Endodermal cell (in vitro differentiated cells): ENCODE measurements around the gene SNX13. TPM values are rescaled to one million over a fixed set of nuclear protein-coding genes. Genes with fewer than 3 reads are reported as not detected.

Experiments
- DNase-seq: peaks from one replicate; pipeline ENCODE4 v3.0.0-alpha.2; 2017
- H3K27ac ChIP-seq: 2 replicates; pipeline ENCODE4 v1.5.1; 2013; ENCODE audit warnings: mild to moderate bottlenecking, low read depth, low read length, moderate library complexity
- H3K27me3 ChIP-seq: 2 replicates; pipeline ENCODE4 v1.6.1; 2013; ENCODE audit warnings: mild to moderate bottlenecking, low read length, moderate library complexity; ENCODE audit not compliant: insufficient read depth, control insufficient read depth, poor library complexity, severe bottlenecking
- H3K36me3 ChIP-seq: 2 replicates; pipeline ENCODE4 v1.7.0; 2013; ENCODE audit warnings: mild to moderate bottlenecking, low read length, moderate library complexity; ENCODE audit not compliant: control insufficient read depth, insufficient read depth
- H3K4me1 ChIP-seq: one replicate; pipeline ENCODE4 v1.7.0; 2013; ENCODE audit warnings: low read length; ENCODE audit not compliant: control insufficient read depth, insufficient read depth
- H3K4me3 ChIP-seq: 2 replicates; pipeline ENCODE4 v1.5.1; 2013; ENCODE audit warnings: mild to moderate bottlenecking, low read length, moderate library complexity
- H3K9ac ChIP-seq: 2 replicates; pipeline ENCODE4 v1.6.1; 2013; ENCODE audit warnings: mild to moderate bottlenecking, low read length, moderate library complexity; ENCODE audit not compliant: poor library complexity, severe bottlenecking; ENCODE audit errors: extremely low read depth
- H3K9me3 ChIP-seq: 2 replicates; pipeline ENCODE4 v1.6.1; 2013; ENCODE audit warnings: mild to moderate bottlenecking, low read length, moderate library complexity; ENCODE audit not compliant: control insufficient read depth
- H3K27ac Mint-ChIP-seq: 2 replicates; pipeline ENCODE4 v1.8.0; 2020; ENCODE audit warnings: mixed read lengths
- H3K27me3 Mint-ChIP-seq: 2 replicates; pipeline ENCODE4 v1.8.0; 2021; ENCODE audit warnings: mild to moderate bottlenecking, mixed read lengths; ENCODE audit not compliant: insufficient read depth
- H3K36me3 Mint-ChIP-seq: 2 replicates; pipeline ENCODE4 v1.8.0; 2020; ENCODE audit warnings: low read depth, mixed read lengths
- H3K4me1 Mint-ChIP-seq: 2 replicates; pipeline ENCODE4 v1.8.0; 2020; ENCODE audit warnings: mixed read lengths
- H3K4me3 Mint-ChIP-seq: 2 replicates; pipeline ENCODE4 v1.8.0; 2020; ENCODE audit warnings: mild to moderate bottlenecking, moderate library complexity, mixed read lengths
- H3K9me3 Mint-ChIP-seq: 2 replicates; pipeline ENCODE4 v1.8.0; 2020; ENCODE audit warnings: mild to moderate bottlenecking, mixed read lengths
- WGBS, 2 experiments: methylation state at CpG; one replicate each; pipeline versions ENCODE4 v1.1.5 to v1.1.7; 2013; ENCODE audit warnings: missing lambda C conversion rate in 2 of 2, mixed read lengths in 1 of 2; ENCODE audit not compliant: insufficient coverage in 1 of 2, insufficient read length in 1 of 2; 5-methylcytosine and 5-hydroxymethylcytosine counted together
- total RNA-seq, 2 donors: library from RNA; stranded (reverse); fragmentation: NEBNext Ultra II Directional in 1 of 2; extraction: Animal tissue kit (Norgen Biotek cat#: 25700) in 1 of 2; gene quantifications; 2 replicates in 1 of 2; 3 replicates in 1 of 2; pipeline ENCODE4 v1.2.1, GENCODE V29; 2021
- TF ChIP-seq, protein P1 (sequence below): fragments of 200-600 bp; sonication (generic); conservative IDR thresholded peaks from 2 replicates; pipeline ENCODE4 v1.5.0; 2021; ENCODE audit warnings: antibody characterized with exemption, mild to moderate bottlenecking

Gene SNX13
- total RNA-seq, 2 donors from 2014 or later: 32.8 to 38.8 TPM

DNA sequence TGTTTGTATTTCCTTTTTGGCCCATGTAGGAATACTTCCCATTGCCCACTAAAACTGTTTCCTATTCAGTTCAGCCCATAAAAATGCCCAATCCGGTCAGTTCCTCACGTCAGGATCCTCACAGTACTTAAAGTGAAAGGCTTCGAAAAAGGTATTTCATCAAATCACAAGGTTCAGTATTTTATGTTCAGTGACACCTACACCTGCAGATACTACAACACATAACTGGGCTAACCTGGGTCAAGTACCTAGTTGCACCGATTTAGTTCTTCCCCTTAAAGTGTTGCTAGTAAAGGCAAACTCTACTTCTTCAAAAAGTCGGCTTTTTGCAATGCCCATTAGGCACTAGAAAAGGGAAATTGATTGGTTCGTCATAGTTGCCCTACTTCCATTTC, 1.1 kb downstream of the SNX13 start:
- peak overlapping the region; percentile 95 for H3K4me3 Mint-ChIP-seq
- WGBS, 2 experiments: 28 to 32% methylated on average over 6 of the region's 6 CpGs
- no peaks in the 10 kb centered on the region for H3K36me3 Mint-ChIP-seq
- peak overlapping the region; percentile 91 for H3K9ac ChIP-seq
- H3K27me3 ChIP-seq: no peaks in the 10 kb centered on the region
- peaks cover 5% of the 10 kb centered on the region for H3K4me1 ChIP-seq
- H3K9me3 ChIP-seq: no peaks in the 10 kb centered on the region
- H3K27me3 Mint-ChIP-seq: peaks cover 2% of the 10 kb centered on the region
- peak overlapping the region; percentile 91 for H3K4me3 ChIP-seq
- H3K27ac Mint-ChIP-seq: peak overlapping the region; percentile 99
- TF ChIP-seq, protein P1, sequence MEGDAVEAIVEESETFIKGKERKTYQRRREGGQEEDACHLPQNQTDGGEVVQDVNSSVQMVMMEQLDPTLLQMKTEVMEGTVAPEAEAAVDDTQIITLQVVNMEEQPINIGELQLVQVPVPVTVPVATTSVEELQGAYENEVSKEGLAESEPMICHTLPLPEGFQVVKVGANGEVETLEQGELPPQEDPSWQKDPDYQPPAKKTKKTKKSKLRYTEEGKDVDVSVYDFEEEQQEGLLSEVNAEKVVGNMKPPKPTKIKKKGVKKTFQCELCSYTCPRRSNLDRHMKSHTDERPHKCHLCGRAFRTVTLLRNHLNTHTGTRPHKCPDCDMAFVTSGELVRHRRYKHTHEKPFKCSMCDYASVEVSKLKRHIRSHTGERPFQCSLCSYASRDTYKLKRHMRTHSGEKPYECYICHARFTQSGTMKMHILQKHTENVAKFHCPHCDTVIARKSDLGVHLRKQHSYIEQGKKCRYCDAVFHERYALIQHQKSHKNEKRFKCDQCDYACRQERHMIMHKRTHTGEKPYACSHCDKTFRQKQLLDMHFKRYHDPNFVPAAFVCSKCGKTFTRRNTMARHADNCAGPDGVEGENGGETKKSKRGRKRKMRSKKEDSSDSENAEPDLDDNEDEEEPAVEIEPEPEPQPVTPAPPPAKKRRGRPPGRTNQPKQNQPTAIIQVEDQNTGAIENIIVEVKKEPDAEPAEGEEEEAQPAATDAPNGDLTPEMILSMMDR: no peak
- peaks cover 20% of the 10 kb centered on the region for H3K4me1 Mint-ChIP-seq
- H3K27ac ChIP-seq: no peak overlapping the region
- H3K36me3 ChIP-seq: no peaks in the 10 kb centered on the region
- no peaks in the 10 kb centered on the region for H3K9me3 Mint-ChIP-seq
- DNase-seq: no peak

- Histone ChIP-seq H3K36me3 (no peaks in the 10 kb centered on the region), H3K4me3 (peak overlapping the region; percentile 91), H3K9me3 (no peaks in the 10 kb centered on the region), H3K4me1 (peaks cover 5% of the 10 kb centered on the region), H3K9ac (no peak overlapping the region), H3K27me3 (no peaks in the 10 kb centered on the region), H3K27ac (no peak overlapping the region)
- DNase-seq: no peak
- TF ChIP-seq, protein P1: no peak
- H3K27me3 Mint-ChIP-seq: no peaks in the 10 kb centered on the region
- no CpG with 5 or more reads among the region's 2 CpGs for WGBS, 2 experiments
- peaks cover 25% of the 10 kb centered on the region for H3K4me1 Mint-ChIP-seq
- no peaks in the 10 kb centered on the region for H3K9me3 Mint-ChIP-seq
- H3K27ac Mint-ChIP-seq: no peak overlapping the region
- H3K36me3 Mint-ChIP-seq: no peaks in the 10 kb centered on the region
- H3K4me3 Mint-ChIP-seq: no peak overlapping the region
Measured at GRCh38 chr7:17937506-17938120, 2.7 kb downstream of the SNX13 start.

DNA sequence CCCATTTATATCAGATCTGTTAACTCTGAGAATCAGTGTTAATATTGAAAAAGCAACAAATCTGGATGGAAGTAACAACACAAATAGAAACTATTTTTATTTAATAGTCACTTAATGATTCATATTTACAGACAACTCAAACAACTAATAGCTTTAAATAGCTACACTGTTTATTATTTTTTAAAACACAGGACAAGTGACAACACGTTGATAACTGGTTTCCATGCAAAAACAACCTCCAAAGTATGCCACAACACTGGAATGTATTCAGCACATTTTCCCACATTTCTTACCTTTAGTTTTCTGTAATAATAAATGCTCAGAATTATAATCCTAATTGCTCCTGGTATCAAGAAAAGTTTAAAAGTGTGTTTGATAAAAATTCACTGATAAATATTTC, 4.0 kb downstream of the SNX13 start:
- no peaks in the 10 kb centered on the region for H3K27me3 Mint-ChIP-seq
- WGBS, 2 experiments: 86 to 100% methylated on average over 1 of the region's 1 CpG
- no peak for DNase-seq
- H3K4me3 ChIP-seq: no peak overlapping the region
- H3K27me3 ChIP-seq: no peaks in the 10 kb centered on the region
- no peaks in the 10 kb centered on the region for H3K36me3 ChIP-seq
- no peak overlapping the region for H3K9ac ChIP-seq
- no peaks in the 10 kb centered on the region for H3K36me3 Mint-ChIP-seq
- no peak overlapping the region for H3K27ac ChIP-seq
- no peaks in the 10 kb centered on the region for H3K9me3 Mint-ChIP-seq
- no peak overlapping the region for H3K27ac Mint-ChIP-seq
- H3K4me1 Mint-ChIP-seq: peaks cover 22% of the 10 kb centered on the region
- no peak overlapping the region for H3K4me3 Mint-ChIP-seq
- peaks cover under 1% of the 10 kb centered on the region for H3K4me1 ChIP-seq
- TF ChIP-seq, protein P1: no peak
- H3K9me3 ChIP-seq: no peaks in the 10 kb centered on the region
